NB4 (cell line): ENCODE data around the gene RACK1.

Source experiments
- MYC ChIP-seq: IDR thresholded peaks from 2 replicates; pipeline ENCODE4 v1.6.1; 2011; ENCODE audit warnings: low read depth, low read length
- POLR2A ChIP-seq: IDR thresholded peaks from 2 replicates; pipeline ENCODE4 v1.6.1; 2011; ENCODE audit warnings: mild to moderate bottlenecking; ENCODE audit not compliant: insufficient read length; ENCODE audit errors: extremely low read depth
- TF ChIP-seq, protein P1 (sequence below): IDR thresholded peaks from one replicate; pipeline ENCODE4 v1.5.1; 2012; ENCODE audit warnings: low read depth, low read length
- TF ChIP-seq, protein P2 (sequence below): IDR thresholded peaks from 2 replicates; pipeline ENCODE4 v1.6.1; 2011; ENCODE audit warnings: low read depth, low read length

GRCh38 chr5:181232593-181232992 is 11.1 kb downstream of the RACK1 start:
- TF ChIP-seq, protein P1, sequence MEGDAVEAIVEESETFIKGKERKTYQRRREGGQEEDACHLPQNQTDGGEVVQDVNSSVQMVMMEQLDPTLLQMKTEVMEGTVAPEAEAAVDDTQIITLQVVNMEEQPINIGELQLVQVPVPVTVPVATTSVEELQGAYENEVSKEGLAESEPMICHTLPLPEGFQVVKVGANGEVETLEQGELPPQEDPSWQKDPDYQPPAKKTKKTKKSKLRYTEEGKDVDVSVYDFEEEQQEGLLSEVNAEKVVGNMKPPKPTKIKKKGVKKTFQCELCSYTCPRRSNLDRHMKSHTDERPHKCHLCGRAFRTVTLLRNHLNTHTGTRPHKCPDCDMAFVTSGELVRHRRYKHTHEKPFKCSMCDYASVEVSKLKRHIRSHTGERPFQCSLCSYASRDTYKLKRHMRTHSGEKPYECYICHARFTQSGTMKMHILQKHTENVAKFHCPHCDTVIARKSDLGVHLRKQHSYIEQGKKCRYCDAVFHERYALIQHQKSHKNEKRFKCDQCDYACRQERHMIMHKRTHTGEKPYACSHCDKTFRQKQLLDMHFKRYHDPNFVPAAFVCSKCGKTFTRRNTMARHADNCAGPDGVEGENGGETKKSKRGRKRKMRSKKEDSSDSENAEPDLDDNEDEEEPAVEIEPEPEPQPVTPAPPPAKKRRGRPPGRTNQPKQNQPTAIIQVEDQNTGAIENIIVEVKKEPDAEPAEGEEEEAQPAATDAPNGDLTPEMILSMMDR = no peak
- TF ChIP-seq, protein P2, sequence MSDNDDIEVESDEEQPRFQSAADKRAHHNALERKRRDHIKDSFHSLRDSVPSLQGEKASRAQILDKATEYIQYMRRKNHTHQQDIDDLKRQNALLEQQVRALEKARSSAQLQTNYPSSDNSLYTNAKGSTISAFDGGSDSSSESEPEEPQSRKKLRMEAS = no peak
- TF ChIP-seq POLR2A = no peak
- TF ChIP-seq MYC = no peak
